Posterior vena cava (tissue), 2 donors: Measurements from ENCODE around the gene FRMD1. TPM values are rescaled to one million over a fixed set of nuclear protein-coding genes. Genes with fewer than 3 reads are reported as not detected.
A peak's percentile ranks its signal among the peaks of the same experiment; 100 is the strongest.

Source experiments
- DNase-seq: peaks from one replicate; pipeline ENCODE4 v3.0.0-alpha.2; 2020; ENCODE audit warnings: low spot score
- intact Hi-C, 2 donors: fragments of 100-400 bp; cut with DNase I; formaldehyde crosslinking; loops; one replicate each; pipeline versions ENCODE4 v1.14.1 to v1.14.2; 2022 to 2023
- total RNA-seq, 2 donors: library from RNA; stranded (reverse); fragmentation: NEBNext Ultra II Directional; extraction: Animal tissue kit (Norgen Biotek cat#: 25700); gene quantifications; one replicate each; pipeline ENCODE4 v1.2.1, GENCODE V29; 2021
- donor health status: DM: yes; HTN: yes; CAD: no.
- donor health status: DM: yes; HTN: yes; CAD: no.

Gene FRMD1
- total RNA-seq, 2 donors from 2014 or later = 0.14 TPM; not detected in 1

DNA sequence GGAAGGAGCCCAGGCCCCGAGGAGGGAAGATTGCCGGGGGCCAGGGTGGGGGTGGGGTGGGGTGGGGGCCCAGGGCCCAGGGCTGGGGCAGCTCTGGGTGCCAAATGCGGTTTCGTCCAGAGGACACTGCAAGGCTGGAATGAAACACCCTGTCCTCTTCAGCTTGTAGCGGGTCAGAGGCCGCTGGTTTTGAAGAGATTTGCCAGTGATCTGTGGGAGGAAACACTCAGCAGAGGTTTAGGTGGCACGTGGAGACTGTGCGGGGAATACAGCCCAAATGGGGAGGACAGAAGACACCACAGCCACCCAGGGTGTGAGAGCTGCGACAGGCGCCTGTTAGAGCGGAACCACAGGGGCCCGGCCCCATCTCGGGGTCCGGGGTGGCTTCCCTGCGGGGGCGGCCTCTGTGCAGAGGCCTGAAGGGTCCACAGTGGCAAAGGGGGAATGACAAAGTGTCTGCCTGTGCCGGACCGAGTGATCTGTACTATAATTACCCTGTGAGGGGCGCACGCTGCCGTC is 29.2 kb downstream of the FRMD1 start:
- no peak for DNase-seq
- intact Hi-C loops = no loop called here

GRCh38 chr6:168049277-168049676 is 29.7 kb downstream of the FRMD1 start:
- intact Hi-C loops = no loop called here
- no peak for DNase-seq

- intact Hi-C loops = no loop called here
- no peak for DNase-seq
Observed at GRCh38 chr6:168048724-168049025, 30.3 kb downstream of the FRMD1 start.

DNA sequence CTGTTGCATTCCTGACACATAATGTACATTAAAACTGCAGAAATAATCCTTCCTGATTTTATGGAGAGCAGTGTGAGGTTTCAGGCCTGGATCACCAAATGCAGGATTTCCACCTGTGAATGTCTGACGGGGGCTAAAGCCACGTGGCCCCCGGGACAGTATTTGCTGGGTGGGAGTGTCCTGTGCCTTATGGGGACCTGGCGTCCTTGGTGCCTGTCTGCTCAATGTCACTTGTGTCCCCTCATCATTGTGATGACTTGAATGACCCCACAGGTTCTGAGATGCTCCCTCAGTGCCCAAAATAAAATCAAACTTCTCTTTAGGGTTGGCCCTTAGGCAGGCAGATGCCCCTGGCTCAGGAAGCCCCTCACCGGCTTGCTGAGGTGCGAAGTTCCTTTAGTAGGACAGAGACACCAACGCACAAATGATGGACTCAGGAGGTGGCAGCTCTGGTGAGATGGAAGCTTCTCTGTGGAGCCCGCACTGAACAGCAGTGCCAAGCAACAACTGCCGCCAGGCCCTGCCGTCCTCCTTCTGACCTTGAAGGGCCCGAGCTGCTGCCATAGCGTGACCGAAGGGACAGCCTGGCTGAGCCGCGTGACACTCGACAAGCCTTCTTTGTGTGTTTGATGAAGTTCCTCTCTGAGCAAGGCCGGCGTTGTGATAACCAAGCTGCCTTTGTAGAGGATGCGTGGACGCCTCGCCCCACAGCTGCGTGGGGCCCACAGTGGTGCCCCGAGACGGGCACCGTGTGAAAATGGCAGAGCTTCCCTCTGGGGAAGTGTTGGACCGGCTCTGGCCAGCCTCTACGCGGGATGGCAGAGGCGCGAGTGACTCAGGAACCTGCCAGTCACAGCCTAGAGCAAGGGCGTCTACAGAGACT is 30.9 kb downstream of the FRMD1 start:
- intact Hi-C loops = no loop called here

GRCh38 chr6:168046696-168047095 is 32.3 kb downstream of the FRMD1 start:
- intact Hi-C loops = no loop called here
- DNase-seq = no peak

More for the DNA sequence above, 30.9 kb downstream of the FRMD1 start:
- no peak for DNase-seq

DNA sequence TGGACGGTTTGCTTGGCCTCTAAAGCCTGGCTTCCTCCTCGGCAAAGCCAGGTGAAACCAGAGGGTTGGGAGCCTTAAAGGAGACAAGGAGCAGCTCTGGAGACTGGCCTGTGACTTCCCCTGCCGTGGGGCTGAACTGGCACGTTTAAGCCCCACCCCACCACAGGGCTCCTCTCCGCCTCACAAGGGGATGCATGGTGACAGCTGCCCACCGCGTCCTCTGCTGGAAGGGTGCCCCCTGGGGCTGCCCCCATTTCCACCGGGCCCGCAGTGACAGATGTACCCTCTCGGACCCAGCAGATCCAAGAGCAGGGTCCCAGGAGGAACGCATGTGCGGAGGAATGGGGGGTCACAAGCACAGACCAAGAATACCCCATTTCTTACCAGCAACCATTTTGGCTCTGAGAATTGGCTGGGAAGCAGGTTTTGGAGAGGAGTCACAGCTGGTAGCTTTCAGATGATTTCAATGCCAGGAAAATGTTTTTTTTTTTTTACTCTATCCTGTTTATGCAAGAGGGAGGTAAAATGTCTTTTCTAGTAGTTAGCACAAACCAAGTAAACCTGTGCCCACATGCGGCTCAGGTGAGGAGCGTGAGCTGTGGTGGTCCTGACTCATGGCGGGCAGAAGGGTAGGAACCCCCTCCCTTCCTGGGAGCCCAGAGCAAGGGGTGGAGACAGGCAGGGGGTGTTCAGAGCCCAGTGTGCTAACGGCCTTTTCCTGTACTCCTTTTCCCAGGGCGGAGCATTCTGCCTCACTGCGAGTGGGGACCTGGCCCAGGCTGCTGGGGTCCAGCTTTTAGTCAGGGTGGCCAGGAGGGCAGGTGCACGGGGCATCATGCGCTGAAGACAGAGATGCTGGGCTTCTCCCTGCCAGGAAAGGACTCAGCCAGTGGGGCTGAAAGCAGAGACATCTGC is 33.0 kb downstream of the FRMD1 start:
- intact Hi-C loops = no loop called here
- DNase-seq = peak; percentile 79

- intact Hi-C loops = no loop called here
Observed at GRCh38 chr6:168045141-168045691, 33.8 kb downstream of the FRMD1 start.

DNA sequence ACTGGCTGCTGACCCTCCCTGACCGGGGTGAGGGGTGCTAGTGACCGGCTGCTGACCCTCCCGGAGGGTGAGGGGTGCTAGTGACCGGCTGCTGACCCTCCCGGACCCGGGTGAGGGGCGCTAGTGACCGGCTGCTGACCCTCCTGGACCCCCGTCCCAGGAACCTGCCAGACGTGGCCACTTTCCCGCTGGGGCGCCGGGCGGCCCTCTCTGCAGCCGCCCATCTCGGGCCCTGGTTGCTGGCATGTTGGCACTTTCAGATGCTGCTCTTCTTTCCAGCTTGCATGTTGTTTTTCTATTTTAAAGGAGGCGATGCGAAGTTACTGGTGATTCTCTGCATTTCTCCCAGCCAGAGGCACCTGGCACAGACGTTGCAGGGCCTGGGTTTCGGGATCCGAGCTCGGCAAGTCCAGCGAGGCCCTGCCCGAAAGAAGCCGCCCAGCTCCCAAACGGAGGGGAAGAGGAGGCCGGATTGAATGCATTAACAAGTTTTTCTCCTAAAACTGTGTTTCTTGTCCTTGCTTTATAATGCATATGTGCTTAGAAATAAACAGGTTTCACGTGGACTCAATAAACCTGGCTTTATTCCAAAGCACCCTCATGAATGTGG is 34.4 kb downstream of the FRMD1 start:
- peak; percentile 45 for DNase-seq
- intact Hi-C loops = loop anchor here in 1 of 2 donors (5.0 kb wide), 2 partner anchors 963 to 1998 kb away; no protein-coding TSS in a partner anchor

More at GRCh38 chr6:168045141-168045691, 33.8 kb downstream of the FRMD1 start:
- DNase-seq = peak; percentile 75

GRCh38 chr6:168043848-168044415 is 35.1 kb downstream of the FRMD1 start:
- no peak for DNase-seq
- intact Hi-C loops = loop anchor here in 1 of 2 donors (5.0 kb wide), 2 partner anchors 963 to 1998 kb away; no protein-coding TSS in a partner anchor

GRCh38 chr6:168043193-168043847 is 35.7 kb downstream of the FRMD1 start:
- peak; percentile 70 for DNase-seq
- intact Hi-C loops = loop anchor here in 1 of 2 donors (5.0 kb wide), 2 partner anchors 964 to 1999 kb away; no protein-coding TSS in a partner anchor

- DNase-seq = peak; percentile 77
- intact Hi-C loops = loop anchor here in 1 of 2 donors (5.0 kb wide), 2 partner anchors 965 to 2000 kb away; no protein-coding TSS in a partner anchor
Observed at GRCh38 chr6:168042426-168043192, 36.4 kb downstream of the FRMD1 start.

DNA sequence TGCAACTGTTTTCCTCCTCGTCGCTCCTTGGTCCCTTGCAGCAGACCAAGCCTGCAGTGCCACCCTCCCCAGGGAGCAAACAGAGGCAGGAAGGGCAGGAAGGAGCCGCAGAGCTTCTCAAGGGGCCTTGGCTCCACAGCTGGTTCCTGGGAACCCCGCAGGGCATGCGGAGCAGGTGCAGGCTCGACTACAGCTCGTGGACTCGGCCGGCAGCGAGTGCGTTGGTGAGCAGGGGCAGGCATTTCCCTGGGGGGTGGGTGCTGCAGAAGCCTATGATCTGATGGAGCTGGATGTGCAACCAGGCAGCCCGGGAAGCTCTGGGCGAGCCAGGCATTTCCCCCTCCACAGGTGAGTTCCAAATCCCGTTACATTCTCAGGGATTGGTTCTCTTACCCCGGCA is 37.1 kb downstream of the FRMD1 start:
- DNase-seq = peak; percentile 64
- intact Hi-C loops = loop anchor here in 1 of 2 donors (5.0 kb wide), 2 partner anchors 965 to 2000 kb away; no protein-coding TSS in a partner anchor

DNA sequence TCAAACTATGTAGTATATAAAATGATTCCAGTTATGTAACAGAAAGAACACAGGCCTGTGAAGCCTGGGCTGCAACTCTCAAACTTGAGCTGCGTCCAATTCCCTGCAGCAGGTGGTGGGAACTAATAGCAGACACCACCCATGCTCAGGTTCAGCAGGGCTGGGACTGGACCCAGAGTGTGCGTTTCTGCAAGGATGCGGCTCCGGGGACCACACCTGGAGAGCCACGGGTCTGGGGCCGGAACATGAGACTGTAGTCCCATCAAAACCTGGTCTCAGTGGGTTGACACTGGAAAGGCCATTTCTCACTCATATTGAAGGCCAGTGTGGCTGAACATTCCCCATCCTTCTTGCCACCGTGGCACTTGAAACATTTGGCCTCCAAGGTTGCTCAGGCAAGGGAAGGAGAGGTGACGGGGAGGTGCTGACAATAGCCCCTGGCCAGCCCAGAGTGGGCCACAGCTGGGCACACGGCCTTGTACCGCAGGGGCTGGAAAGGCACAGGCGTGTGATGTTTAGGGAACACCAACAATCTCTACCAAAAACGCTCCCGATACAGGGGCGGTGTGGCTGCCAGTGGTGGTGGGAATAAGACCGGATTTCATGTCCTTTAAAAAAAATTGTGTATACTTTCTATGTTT is 38.0 kb downstream of the FRMD1 start:
- intact Hi-C loops = loop anchor here in 1 of 2 donors (5.0 kb wide), 2 partner anchors 966 to 2001 kb away; no protein-coding TSS in a partner anchor
- peak; percentile 55 for DNase-seq

DNA sequence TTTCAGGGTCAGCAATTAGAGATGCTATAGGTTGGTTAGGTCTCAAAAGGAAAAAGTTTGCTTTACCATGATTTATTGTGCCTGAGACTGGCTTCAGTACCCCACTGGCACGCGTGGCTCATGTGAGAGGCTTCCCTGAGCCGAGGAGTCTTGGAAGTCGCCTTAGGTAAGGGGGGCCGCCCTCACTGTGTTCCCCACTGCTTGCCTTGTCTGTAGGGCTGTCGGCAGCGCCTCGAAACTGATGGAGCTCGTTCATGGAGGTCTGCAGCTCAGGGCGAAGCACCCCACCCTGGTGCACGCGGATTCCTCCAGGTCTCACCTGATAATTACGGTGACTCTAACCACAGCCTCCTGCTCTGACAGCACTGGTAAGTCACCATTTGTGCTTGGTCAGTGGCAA is 39.2 kb downstream of the FRMD1 start:
- intact Hi-C loops = loop anchor here in 1 of 2 donors (5.0 kb wide), 2 partner anchors 967 to 2002 kb away; no protein-coding TSS in a partner anchor
- peak; percentile 53 for DNase-seq

- DNase-seq = peak; percentile 67
- intact Hi-C loops = no loop called here
Observed at GRCh38 chr6:168039301-168039700, 39.7 kb downstream of the FRMD1 start.

DNA sequence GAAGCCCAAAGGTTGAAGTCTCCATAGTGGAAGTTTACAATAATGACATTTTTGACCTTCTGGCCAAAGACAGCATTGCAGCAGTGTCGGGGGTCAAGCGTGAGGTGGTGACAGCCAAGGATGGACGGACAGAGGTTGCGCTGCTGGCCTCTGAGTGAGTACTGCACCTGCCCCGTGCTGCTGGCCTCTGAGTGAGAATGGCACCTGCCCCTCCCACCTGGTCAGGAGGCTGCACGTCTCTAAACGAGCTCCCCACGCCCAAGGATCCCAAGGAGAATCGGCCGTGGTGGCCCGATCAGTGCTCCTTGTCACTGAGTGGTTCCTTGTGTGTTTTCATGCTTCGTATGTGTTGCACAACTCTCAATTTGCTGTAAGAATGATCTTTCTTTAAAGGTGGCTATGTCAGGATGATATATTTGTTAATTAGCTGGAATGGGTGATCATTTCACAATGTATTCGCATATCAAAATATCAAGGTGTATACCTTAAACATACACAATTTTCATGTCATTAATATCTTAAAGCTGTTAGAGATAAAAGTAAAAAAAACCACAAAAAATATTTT is 40.4 kb downstream of the FRMD1 start:
- intact Hi-C loops = no loop called here
- DNase-seq = peak; percentile 77
